Thoracic aorta (tissue), 2 donors: ENCODE measurements around the gene MARVELD3. TPM values are rescaled to one million over a fixed set of nuclear protein-coding genes. Genes with fewer than 3 reads are reported as not detected.

Experiments used
- ATAC-seq: fragments of 150-250 bp; one replicate; pipeline ENCODE4 v1.8.0; 2017; ENCODE audit warnings: low read depth; ENCODE audit not compliant: insufficient number of reproducible peaks, low FRiP score
- DNase-seq: peaks from one replicate; pipeline ENCODE4 v3.0.0-alpha.2; 2020; ENCODE audit warnings: low spot score
- H3K27ac ChIP-seq, 2 donors: fragments of 200-600 bp; sonication (generic); 1 replicate in 1 of 2; 2 replicates in 1 of 2; pipeline ENCODE4 v1.5.1; 2016; ENCODE audit warnings: mild to moderate bottlenecking in 2 of 2, moderate library complexity in 2 of 2
- H3K27me3 ChIP-seq: fragments of 200-600 bp; sonication (generic); replicated peaks from 2 replicates; pipeline ENCODE4 v1.6.0; 2016; ENCODE audit warnings: mild to moderate bottlenecking; ENCODE audit not compliant: insufficient read depth
- H3K36me3 ChIP-seq: fragments of 200-600 bp; sonication (generic); one replicate; pipeline ENCODE4 v1.5.1; 2016
- H3K4me1 ChIP-seq, 2 donors: fragments of 200-600 bp; sonication (generic); 1 replicate in 1 of 2; 2 replicates in 1 of 2; pipeline versions ENCODE4 v1.5.1 to v1.6.0; 2016; ENCODE audit warnings: low read depth in 2 of 2, mild to moderate bottlenecking in 1 of 2; ENCODE audit not compliant: control insufficient read depth in 1 of 2
- H3K4me3 ChIP-seq: fragments of 200-600 bp; sonication (generic); 2 replicates; pipeline ENCODE4 v1.5.1; 2016; ENCODE audit warnings: mild to moderate bottlenecking
- H3K9me3 ChIP-seq: fragments of 200-600 bp; sonication (generic); 2 replicates; pipeline ENCODE4 v1.5.1; 2016
- CTCF ChIP-seq: fragments of 200-600 bp; sonication (generic); IDR thresholded peaks from one replicate; pipeline ENCODE4 v1.5.1; 2019; ENCODE audit warnings: antibody characterized with exemption
- total RNA-seq, 2 donors: library from RNA; depleted of rRNA; stranded (reverse); fragments of >200 nt; gene quantifications; one replicate each; pipeline versions ENCODE4 v1.1.0 to v1.2.3, GENCODE V29; 2016

The MARVELD3 gene
- total RNA-seq, 2 donors from 2014 or later = not detected

- Histone ChIP-seq H3K27me3 (no peaks in the 10 kb centered on the region), H3K27ac (no peak overlapping the region), H3K9me3 (no peaks in the 10 kb centered on the region), H3K36me3 (peaks cover 36% of the 10 kb centered on the region), H3K4me1 (no peaks in the 10 kb centered on the region), H3K4me3 (no peak overlapping the region)
- TF ChIP-seq CTCF = no peak
- ATAC-seq (no peak), DNase-seq (no peak)
Observed at GRCh38 chr16:71648921-71649320, 22.9 kb downstream of the MARVELD3 start.

GRCh38 chr16:71649704-71650103 is 23.7 kb downstream of the MARVELD3 start:
- no peak for TF ChIP-seq CTCF
- no peaks in the 10 kb centered on the region for H3K27me3 ChIP-seq
- ATAC-seq (no peak), DNase-seq (no peak)
- H3K4me1 ChIP-seq = no peaks in the 10 kb centered on the region
- no peak overlapping the region for H3K4me3 ChIP-seq
- H3K9me3 ChIP-seq = no peaks in the 10 kb centered on the region
- H3K27ac ChIP-seq = no peak overlapping the region
- peaks cover 42% of the 10 kb centered on the region for H3K36me3 ChIP-seq

- Histone ChIP-seq H3K9me3 (no peaks in the 10 kb centered on the region), H3K27ac (no peak overlapping the region), H3K4me1 (no peaks in the 10 kb centered on the region), H3K27me3 (no peaks in the 10 kb centered on the region), H3K4me3 (no peak overlapping the region), H3K36me3 (peaks cover 55% of the 10 kb centered on the region)
- ATAC-seq = no peak
- no peak for DNase-seq
- no peak for TF ChIP-seq CTCF
Observed at GRCh38 chr16:71658771-71659170, 32.8 kb downstream of the MARVELD3 start.

GRCh38 chr16:71659471-71659870 is 33.5 kb downstream of the MARVELD3 start:
- DNase-seq (no peak), ATAC-seq (no peak)
- Histone ChIP-seq H3K36me3 (peaks cover 57% of the 10 kb centered on the region), H3K4me3 (no peak overlapping the region), H3K4me1 (no peaks in the 10 kb centered on the region), H3K9me3 (no peaks in the 10 kb centered on the region), H3K27me3 (no peaks in the 10 kb centered on the region), H3K27ac (no peak overlapping the region)
- no peak for TF ChIP-seq CTCF

- Histone ChIP-seq H3K4me3 (no peak overlapping the region), H3K27ac (no peak overlapping the region), H3K4me1 (no peaks in the 10 kb centered on the region), H3K9me3 (no peaks in the 10 kb centered on the region), H3K36me3 (peaks cover 45% of the 10 kb centered on the region), H3K27me3 (no peaks in the 10 kb centered on the region)
- ATAC-seq (no peak), DNase-seq (no peak)
- no peak for TF ChIP-seq CTCF
Observed at GRCh38 chr16:71666264-71666663, 40.3 kb downstream of the MARVELD3 start.
